Right renal cortex interstitium (tissue), 3 donors: ENCODE measurements around the gene ELOVL6. TPM values are rescaled to one million over a fixed set of nuclear protein-coding genes. Genes with fewer than 3 reads are reported as not detected.
"Not testable (repeated sequence)": the region's sequence is repeated elsewhere in the genome, so short reads cannot be mapped to it uniquely, and the experiment has no call there.

Experiments used
- DNase-seq, 3 donors: peaks; one replicate each; pipeline ENCODE4 v3.0.0-alpha.2; 2013; ENCODE audit warnings: low read depth in 3 of 3, low spot score in 2 of 3
- polyA plus RNA-seq, 3 donors: library from polyadenylated mRNA; unstranded; fragments of 120-200 nt; gene quantifications; one replicate each; pipeline ENCODE4 v1.2.1, GENCODE V29; 2013; ENCODE audit not compliant: insufficient read length in 3 of 3

ELOVL6 gene
- polyA plus RNA-seq, 3 donors, result 31.5 to 36.7 (median 33.5) TPM

DNA sequence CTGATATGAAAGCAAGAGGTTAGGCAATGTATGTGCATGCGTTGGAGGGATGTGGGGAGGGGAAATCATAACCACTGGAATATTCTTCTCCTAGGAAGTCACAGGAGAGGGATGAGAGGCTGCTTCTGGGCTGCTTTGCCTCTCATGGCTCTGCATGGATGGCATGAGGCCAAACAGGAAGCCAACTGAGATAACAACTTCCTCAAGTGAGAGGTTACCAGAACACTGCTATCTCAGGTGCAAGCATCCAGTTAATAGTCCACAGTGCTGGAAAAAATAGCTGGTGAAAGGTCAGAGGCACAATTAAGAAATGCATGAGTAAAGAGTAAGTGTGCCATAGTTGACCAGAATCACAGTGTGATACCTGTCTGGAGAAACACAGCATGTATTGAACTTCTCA is 113.3 kb downstream of the ELOVL6 start:
- DNase-seq, result no peak

- no peak for DNase-seq
Measured at GRCh38 chr4:110084154-110084553, 114.3 kb downstream of the ELOVL6 start.

DNA sequence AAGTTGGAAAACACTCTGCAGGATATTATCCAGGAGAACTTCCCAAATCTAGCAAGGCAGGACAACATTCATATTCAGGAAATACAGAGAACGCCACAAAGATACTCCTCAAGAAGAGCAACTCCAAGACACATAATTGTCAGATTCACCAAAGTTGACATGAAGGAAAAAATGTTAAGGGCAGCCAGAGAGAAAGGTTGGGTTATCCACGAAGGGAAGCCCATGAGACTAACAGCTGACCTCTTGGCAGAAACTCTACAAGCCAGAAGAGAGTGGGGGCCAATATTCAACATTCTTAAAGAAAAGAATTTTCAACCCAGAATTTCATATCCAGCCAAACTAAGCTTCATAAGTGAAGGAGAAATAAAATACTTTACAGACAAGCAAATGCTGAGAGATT is 120.3 kb downstream of the ELOVL6 start:
- not testable (repeated sequence) for DNase-seq

GRCh38 chr4:110076828-110077227 is 121.6 kb downstream of the ELOVL6 start:
- not testable (repeated sequence) for DNase-seq

- no peak for DNase-seq
Measured at GRCh38 chr4:110075891-110076290, 122.5 kb downstream of the ELOVL6 start.

DNA sequence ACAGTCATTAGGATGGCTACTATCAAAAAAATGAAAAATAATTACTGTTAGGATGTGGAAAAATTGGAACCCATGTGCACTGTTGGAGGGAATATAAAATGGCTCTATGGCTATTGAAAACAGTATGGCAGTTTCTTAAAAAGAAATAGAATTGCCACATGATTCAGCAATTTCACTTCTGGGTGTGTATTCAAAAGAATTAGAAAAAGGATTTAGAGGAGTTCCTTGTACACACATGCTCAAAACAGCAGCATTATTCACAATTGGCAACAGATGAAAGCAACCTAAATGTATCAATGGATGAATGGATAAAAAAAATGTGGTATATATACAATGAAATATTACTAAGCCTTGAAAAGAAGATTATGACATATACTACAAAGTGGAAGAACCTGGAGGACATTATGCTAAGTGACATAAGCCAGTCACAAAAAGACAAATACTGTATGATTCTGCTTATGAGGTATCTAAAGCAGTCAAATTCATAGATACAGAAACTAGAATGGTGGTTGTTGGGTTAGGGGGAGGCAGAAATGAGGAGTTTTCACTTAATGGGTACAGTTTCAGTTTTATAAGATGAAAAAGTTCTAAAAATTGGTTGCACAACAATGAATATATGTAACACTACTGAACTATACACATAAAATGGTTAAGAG is 123.2 kb downstream of the ELOVL6 start:
- DNase-seq, result no peak

DNA sequence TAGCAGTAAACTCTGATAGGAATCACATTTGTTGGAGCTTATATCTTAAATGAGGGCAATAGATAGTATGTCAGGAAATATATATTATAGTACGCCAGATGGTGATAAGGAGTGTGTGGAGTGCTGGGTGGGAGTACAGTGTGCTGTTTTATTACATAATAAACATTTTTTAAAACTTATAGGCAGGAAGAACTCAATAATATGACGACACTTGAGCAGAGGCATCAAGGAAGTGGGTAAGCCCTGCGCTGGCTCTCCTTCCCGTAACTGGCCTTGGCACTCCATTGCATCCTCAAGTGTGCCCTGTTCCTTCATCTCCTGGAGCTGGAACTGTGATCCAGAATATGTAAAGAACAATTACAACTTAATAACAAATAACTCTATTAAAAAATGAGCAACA is 123.8 kb downstream of the ELOVL6 start:
- no peak for DNase-seq

DNA sequence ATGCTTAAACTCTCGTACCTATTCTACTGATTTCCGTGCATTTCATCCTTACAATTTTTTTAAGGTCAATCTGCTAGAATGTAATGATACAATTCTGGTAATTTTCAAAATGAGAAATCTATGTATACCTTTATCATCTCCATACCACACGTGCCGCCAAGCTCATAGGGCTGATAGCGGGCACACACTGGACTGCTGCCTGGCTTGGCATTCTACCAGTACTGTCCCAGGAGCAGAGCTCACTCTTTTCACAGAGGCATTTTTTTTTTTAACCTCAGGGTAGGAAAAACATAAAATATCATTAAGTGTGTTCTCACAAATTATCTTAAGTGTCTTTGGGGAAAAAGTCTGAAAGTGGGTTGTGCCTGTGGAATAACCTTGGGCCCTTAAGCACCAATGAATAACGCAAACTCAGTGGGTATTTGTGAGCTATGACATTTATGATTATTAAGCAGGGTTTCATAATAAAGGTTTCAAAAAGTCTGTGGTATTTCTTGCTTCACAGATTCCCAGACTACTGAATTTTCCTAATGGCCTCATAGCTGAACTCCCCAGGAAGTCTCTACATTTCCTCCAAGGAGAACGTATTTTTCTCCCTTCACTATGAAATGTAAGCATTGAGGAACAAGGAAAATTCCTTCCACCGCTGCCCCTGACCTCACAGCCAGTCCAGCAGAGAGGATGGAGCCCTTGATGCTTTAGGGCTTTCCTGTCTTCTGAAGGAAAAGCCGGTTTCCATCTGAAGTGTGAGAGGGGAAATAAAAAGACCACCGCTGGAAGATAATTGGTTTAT is 125.2 kb downstream of the ELOVL6 start:
- DNase-seq, result no peak

DNA sequence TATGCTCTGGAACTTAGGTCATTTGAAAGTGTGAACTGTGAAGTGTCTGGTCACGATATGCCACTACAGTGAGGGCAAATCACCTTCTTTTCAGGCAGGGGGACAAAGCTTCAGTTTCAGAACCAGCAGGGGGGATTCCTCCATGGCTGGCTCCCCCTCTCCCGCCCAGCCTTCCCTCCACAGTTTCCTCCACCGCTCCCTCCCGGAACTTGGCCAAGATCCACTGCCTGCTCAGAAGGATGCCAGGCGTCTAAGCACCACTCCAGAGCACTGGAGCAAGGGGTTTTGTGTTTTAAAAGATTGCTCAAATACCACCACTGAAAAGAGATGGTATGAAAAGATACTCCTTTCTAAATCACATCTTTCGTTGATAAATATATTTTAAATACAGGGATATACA is 126.9 kb downstream of the ELOVL6 start:
- no peak for DNase-seq

DNA sequence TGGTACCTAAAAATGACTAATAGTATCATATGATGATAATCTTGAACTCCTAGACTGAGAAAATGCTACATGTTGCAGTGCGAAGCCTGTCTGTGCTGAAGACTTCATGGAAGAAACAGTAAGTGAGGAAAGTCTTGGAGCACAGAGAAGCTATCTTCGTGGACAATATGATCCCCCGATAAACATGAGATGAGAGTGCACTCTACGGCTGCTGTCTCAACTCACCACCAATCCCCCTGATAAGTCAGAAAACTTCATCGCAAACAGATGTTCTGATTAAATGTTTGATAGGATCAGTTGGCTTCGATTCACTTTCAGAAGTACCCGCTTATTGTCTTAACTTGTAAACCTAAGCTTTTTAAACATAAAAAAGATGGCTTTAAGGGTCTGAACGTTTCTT is 130.2 kb downstream of the ELOVL6 start:
- DNase-seq, result no peak

DNA sequence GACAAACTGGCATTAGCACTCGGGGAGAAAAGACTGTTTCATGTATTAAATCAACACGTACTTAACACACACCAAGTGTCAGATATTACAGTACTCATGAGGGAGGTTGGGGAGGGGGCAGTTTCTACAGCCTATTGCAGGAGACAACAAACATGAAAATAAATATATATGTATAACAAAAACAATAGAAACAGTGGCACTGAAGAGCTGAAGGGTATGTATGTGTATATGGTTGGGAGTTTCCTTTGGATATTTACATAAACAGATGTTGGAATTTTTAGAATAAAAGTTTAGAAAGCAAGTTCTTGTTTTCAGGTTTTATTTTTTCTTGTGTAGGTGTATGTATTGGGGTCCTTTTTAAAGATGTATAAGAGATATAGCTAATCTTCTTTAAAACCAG is 133.5 kb downstream of the ELOVL6 start:
- DNase-seq, result no peak

- DNase-seq, result no peak
Measured at GRCh38 chr4:110064295-110064694, 134.1 kb downstream of the ELOVL6 start.

DNA sequence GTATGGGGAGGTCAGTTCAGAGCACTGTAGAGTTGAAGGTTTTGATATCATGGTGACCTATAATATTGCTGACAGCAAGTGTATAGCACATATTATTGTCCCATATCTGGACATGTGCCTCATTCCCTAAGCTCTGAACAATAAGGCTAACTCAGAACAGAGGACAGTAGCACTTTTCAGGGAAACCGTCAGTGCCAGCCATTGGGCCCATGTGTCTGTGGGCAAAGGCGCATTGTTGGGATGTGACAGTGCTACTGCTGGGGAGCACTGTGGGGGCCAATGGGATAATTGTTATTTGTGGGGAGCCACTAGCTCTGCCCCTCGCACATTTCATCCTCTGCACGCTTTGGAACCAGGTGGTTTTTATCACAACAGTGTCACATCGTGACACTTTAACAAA is 136.2 kb downstream of the ELOVL6 start:
- DNase-seq, result no peak

GRCh38 chr4:110061076-110061475 is 137.3 kb downstream of the ELOVL6 start:
- no peak for DNase-seq

DNA sequence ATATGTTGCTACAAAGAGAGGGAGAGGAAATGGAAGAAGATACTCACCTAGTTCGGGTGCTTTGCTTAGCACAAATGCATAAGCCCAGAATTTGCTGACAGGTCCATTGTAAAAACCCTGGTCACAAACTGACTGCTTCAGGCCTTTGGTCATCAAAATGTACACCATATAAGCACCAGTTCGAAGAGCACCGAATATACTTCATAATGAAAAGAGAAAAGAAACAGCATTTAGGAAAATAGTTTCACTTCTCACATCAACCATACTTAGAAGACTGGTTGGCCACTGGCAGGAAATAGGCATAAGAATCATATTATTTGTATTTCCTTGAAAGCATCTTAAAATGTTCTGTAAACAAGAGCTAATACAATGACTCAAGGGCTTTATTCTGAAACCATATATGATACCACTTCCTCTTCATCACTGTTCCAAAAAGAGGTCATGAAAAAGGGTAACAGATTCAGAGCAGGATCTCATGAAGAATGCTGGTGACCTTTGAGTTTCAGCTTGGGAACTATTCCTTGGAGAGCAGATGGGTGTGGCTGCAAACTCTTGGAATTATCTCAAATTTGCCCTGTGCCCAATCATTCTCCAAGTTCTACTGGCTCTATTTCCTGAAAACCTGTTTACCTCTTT is 138.7 kb downstream of the ELOVL6 start:
- no peak for DNase-seq

- DNase-seq, result no peak
Measured at GRCh38 chr4:110058677-110059076, 139.7 kb downstream of the ELOVL6 start.

DNA sequence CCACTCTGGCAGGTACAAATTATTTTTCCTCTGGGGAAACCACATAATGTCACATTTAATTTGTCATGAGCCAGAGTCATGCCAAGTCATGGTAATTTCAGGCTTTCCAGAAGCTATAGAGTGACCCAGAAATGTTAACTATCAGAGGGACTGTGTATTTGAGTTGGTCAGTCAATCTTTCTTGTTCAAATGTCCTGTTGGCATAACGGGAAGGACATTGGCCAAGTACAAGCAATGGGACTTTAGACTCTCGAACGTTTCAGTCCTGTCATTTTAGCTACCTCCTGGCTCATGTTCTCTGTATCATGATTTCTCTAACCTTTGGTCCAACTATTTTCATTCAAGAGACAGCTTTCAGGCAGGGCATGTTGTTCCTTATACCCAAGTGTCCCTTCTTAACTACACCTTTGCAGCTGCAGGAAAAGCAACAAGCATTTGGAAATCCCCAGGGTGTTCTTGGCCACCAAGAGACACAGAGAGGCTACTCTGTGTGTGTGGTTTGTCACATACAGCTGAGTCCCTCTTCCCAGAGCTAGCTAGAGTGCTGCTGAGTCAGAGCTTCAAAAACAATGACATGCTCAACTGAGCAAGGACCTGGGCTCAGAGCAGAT is 143.2 kb downstream of the ELOVL6 start:
- DNase-seq, result no peak

GRCh38 chr4:110049951-110050925 is 148.2 kb downstream of the ELOVL6 start:
- no peak for DNase-seq

DNA sequence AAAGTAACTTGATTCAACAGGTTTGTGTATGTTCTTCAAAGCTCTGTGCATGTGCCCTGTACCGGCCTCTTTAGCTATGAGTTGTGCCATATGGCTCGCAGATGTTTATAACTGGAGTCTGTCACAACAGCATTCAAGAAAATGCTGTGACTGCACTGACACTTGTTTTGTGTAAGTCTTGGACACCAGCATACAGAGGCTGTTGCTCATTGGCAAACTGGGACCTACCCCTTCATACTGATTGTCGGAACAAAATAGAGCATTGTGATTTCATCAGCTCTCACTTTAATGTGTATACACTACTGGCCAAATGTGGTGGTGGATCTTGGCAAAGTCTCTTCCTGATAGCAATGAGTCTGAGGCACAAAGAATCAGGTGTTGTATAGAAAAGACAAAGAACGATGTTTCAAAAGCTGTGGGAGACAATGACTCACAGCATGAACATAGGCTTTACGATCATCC is 151.8 kb downstream of the ELOVL6 start:
- no peak for DNase-seq
